Measurements from ENCODE around the gene GREB1. TPM values are rescaled to one million over a fixed set of nuclear protein-coding genes. Genes with fewer than 3 reads are reported as not detected.
"Not testable (repeated sequence)": the region's sequence is repeated elsewhere in the genome, so short reads cannot be mapped to it uniquely, and the experiment has no call there.

Gene GREB1
- total RNA-seq, 2 donors from 2014 or later = 7.4 to 15.4 TPM

GRCh38 chr2:11639503-11639902, 105.7 kb downstream of the GREB1 start:
- intact Hi-C loops (cut with DNase I) = no loop called here

GRCh38 chr2:11640132-11640531, 106.3 kb downstream of the GREB1 start:
- intact Hi-C loops (cut with DNase I) = no loop called here

More at GRCh38 chr2:11639503-11639902, 105.7 kb downstream of the GREB1 start:
- no peak for DNase-seq (ENCODE audit: low spot score)

GRCh38 chr2:11642972-11643371, 109.1 kb downstream of the GREB1 start:
- intact Hi-C loops (cut with DNase I) = no loop called here
- peak; percentile 66 for DNase-seq (ENCODE audit: low spot score)

More at GRCh38 chr2:11640132-11640531, 106.3 kb downstream of the GREB1 start:
- DNase-seq (ENCODE audit: low spot score) = no peak

- intact Hi-C loops (cut with DNase I) = no loop called here
- DNase-seq (ENCODE audit: low spot score) = peak; percentile 5
Measured at GRCh38 chr2:11644293-11644692, 110.4 kb downstream of the GREB1 start.

GRCh38 chr2:11646530-11646929, 112.7 kb downstream of the GREB1 start:
- intact Hi-C loops (cut with DNase I) = no loop called here
- no peak for DNase-seq (ENCODE audit: low spot score)

GRCh38 chr2:11647834-11648600, 114.2 kb downstream of the GREB1 start:
- DNase-seq (ENCODE audit: low spot score) = no peak
- intact Hi-C loops (cut with DNase I) = no loop called here

- DNase-seq (ENCODE audit: low spot score) = no peak
- intact Hi-C loops (cut with DNase I) = no loop called here
Measured at GRCh38 chr2:11649093-11649492, 115.2 kb downstream of the GREB1 start.

- no peak for DNase-seq (ENCODE audit: low spot score)
- intact Hi-C loops (cut with DNase I) = no loop called here
Measured at GRCh38 chr2:11651856-11652548, 118.2 kb downstream of the GREB1 start.

- intact Hi-C loops (cut with DNase I) = no loop called here
- DNase-seq (ENCODE audit: low spot score) = no peak
Measured at GRCh38 chr2:11652553-11652952, 118.7 kb downstream of the GREB1 start.

- intact Hi-C loops (cut with DNase I) = no loop called here
- no peak for DNase-seq (ENCODE audit: low spot score)
Measured at GRCh38 chr2:11655495-11655894, 121.7 kb downstream of the GREB1 start.

- intact Hi-C loops (cut with DNase I) = no loop called here
Measured at GRCh38 chr2:11656252-11656651, 122.4 kb downstream of the GREB1 start.

GRCh38 chr2:11656671-11657101, 122.8 kb downstream of the GREB1 start:
- intact Hi-C loops (cut with DNase I) = no loop called here
- peak; percentile 74 for DNase-seq (ENCODE audit: low spot score)

More at GRCh38 chr2:11656252-11656651, 122.4 kb downstream of the GREB1 start:
- DNase-seq (ENCODE audit: low spot score) = no peak

- DNase-seq (ENCODE audit: low spot score) = no peak
Measured at GRCh38 chr2:11657195-11657594, 123.3 kb downstream of the GREB1 start.

GRCh38 chr2:11657646-11658045, 123.8 kb downstream of the GREB1 start:
- DNase-seq (ENCODE audit: low spot score) = peak; percentile 47
- intact Hi-C loops (cut with DNase I) = no loop called here

More at GRCh38 chr2:11657195-11657594, 123.3 kb downstream of the GREB1 start:
- intact Hi-C loops (cut with DNase I) = no loop called here

GRCh38 chr2:11658208-11659114, 124.6 kb downstream of the GREB1 start:
- peak; percentile 62 for DNase-seq (ENCODE audit: low spot score)
- intact Hi-C loops (cut with DNase I) = no loop called here

- peak; percentile 62 for DNase-seq (ENCODE audit: low spot score)
- intact Hi-C loops (cut with DNase I) = no loop called here
Measured at GRCh38 chr2:11659115-11659475, 125.2 kb downstream of the GREB1 start.

GRCh38 chr2:11659851-11660250, 126.0 kb downstream of the GREB1 start:
- intact Hi-C loops (cut with DNase I) = no loop called here
- peak; percentile 26 for DNase-seq (ENCODE audit: low spot score)

- DNase-seq (ENCODE audit: low spot score) = peak; percentile 14
- intact Hi-C loops (cut with DNase I) = not testable (repeated sequence)
Measured at GRCh38 chr2:11660396-11660795, 126.6 kb downstream of the GREB1 start.

GRCh38 chr2:11661891-11662435, 128.1 kb downstream of the GREB1 start:
- DNase-seq (ENCODE audit: low spot score) = no peak
- intact Hi-C loops (cut with DNase I) = no loop called here
